Raji (cell line): ENCODE measurements around the gene PCDHB4.

Experiments
- POLR2A ChIP-seq: IDR thresholded peaks from 2 replicates; pipeline ENCODE4 v1.6.1; 2011; ENCODE audit warnings: low read depth, low read length, control low read depth; ENCODE audit not compliant: insufficient read depth

Gene PCDHB4

GRCh38 chr5:141121563-141121962 lies at the start of gene PCDHB4:
Gene PCDHB4 (plus strand): TSS chr5:141121818. CDS start chr5:141121999, 181 bp downstream.
- TF ChIP-seq POLR2A, result no peak

- TF ChIP-seq POLR2A, result no peak
Measured at GRCh38 chr5:141077826-141078225, 43.8 kb upstream of the PCDHB4 start.

- no peak for TF ChIP-seq POLR2A
Measured at GRCh38 chr5:141082228-141082627, 39.4 kb upstream of the PCDHB4 start.

GRCh38 chr5:141084487-141084989 lies 37.1 kb upstream of the PCDHB4 start:
- TF ChIP-seq POLR2A, result no peak

GRCh38 chr5:141094481-141095262 lies 26.9 kb upstream of the PCDHB4 start, which contains the start of gene PCDHB2:
Gene PCDHB2 (plus strand): TSS chr5:141094615. CDS start chr5:141094791, 176 bp downstream.
- TF ChIP-seq POLR2A, result no peak

GRCh38 chr5:141095263-141095641 lies 26.4 kb upstream of the PCDHB4 start:
- TF ChIP-seq POLR2A, result no peak

GRCh38 chr5:141100243-141100805 lies 21.3 kb upstream of the PCDHB4 start, which contains the start of gene PCDHB3:
Gene PCDHB3 (plus strand): TSS chr5:141100473. CDS start chr5:141100650, 177 bp downstream.
- no peak for TF ChIP-seq POLR2A

- TF ChIP-seq POLR2A, result no peak
Measured at GRCh38 chr5:141101059-141101458, 20.6 kb upstream of the PCDHB4 start.

- TF ChIP-seq POLR2A, result no peak
Measured at GRCh38 chr5:141105350-141105749, 16.3 kb upstream of the PCDHB4 start.

- no peak for TF ChIP-seq POLR2A
Measured at GRCh38 chr5:141119250-141119649, 2.4 kb upstream of the PCDHB4 start.

GRCh38 chr5:141121985-141122384 lies 367 bp downstream of the PCDHB4 start:
- no peak for TF ChIP-seq POLR2A

- TF ChIP-seq POLR2A, result no peak
Measured at GRCh38 chr5:141127305-141127704, 5.7 kb downstream of the PCDHB4 start.

GRCh38 chr5:141135030-141135717 lies 13.6 kb downstream of the PCDHB4 start, which contains the start of gene PCDHB5:
Gene PCDHB5 (plus strand): TSS chr5:141135206. CDS start chr5:141135435, 229 bp downstream.
- TF ChIP-seq POLR2A, result no peak

GRCh38 chr5:141135718-141136266 lies 14.2 kb downstream of the PCDHB4 start:
- TF ChIP-seq POLR2A, result no peak

GRCh38 chr5:141149812-141150211 lies 28.2 kb downstream of the PCDHB4 start, which contains the start of gene PCDHB6:
Gene PCDHB6 (plus strand): TSS chr5:141150057. CDS start chr5:141150258, 201 bp downstream.
- TF ChIP-seq POLR2A, result no peak
